Gastrocnemius medialis (tissue), 4 donors: ENCODE data around the gene AFF1. TPM values are rescaled to one million over a fixed set of nuclear protein-coding genes. Genes with fewer than 3 reads are reported as not detected.

Source experiments
- ATAC-seq, 2 donors: fragments of 150-250 bp; one replicate each; pipeline ENCODE4 v1.9.1; 2016
- DNase-seq, 2 donors: peaks; one replicate each; pipeline ENCODE4 v3.0.0-alpha.2; 2019
- H3K27ac ChIP-seq, 4 donors: fragments of 200-600 bp; sonication (generic); 1 replicate in 1 of 4; 2 replicates in 3 of 4; pipeline ENCODE4 v1.5.1; 2016 to 2018; ENCODE audit warnings: mild to moderate bottlenecking in 2 of 4, moderate library complexity in 1 of 4
- H3K27me3 ChIP-seq, 3 donors: fragments of 200-600 bp; sonication (generic) in 2 of 3; 1 replicate in 1 of 3; 2 replicates in 2 of 3; pipeline versions ENCODE4 v1.5.1 to v1.6.0; 2016 to 2019; ENCODE audit warnings: mild to moderate bottlenecking in 1 of 3, moderate library complexity in 1 of 3
- H3K36me3 ChIP-seq, 2 donors: fragments of 200-600 bp; sonication (generic) in 1 of 2; one replicate each; pipeline ENCODE4 v1.5.1; 2017 to 2018
- H3K4me1 ChIP-seq, 2 donors: fragments of 200-600 bp; sonication (generic) in 1 of 2; one replicate each; pipeline ENCODE4 v1.5.1; 2016 to 2017; ENCODE audit warnings: mild to moderate bottlenecking in 2 of 2
- H3K4me3 ChIP-seq, 4 donors: fragments of 200-600 bp; sonication (generic) in 3 of 4; 1 replicate in 1 of 4; 2 replicates in 3 of 4; pipeline ENCODE4 v1.5.1; 2016 to 2019; ENCODE audit warnings: mild to moderate bottlenecking in 2 of 4
- H3K9me3 ChIP-seq, 3 donors: fragments of 200-600 bp; sonication (generic) in 2 of 3; 1 replicate in 1 of 3; 2 replicates in 2 of 3; pipeline ENCODE4 v1.5.1; 2016 to 2019
- CTCF ChIP-seq, 5 experiments: fragments of 450-650 bp in 3 of 5; fragments of 200-600 bp in 2 of 5; sonication (generic) in 2 of 5; IDR thresholded peaks in 4 of 5; conservative IDR thresholded peaks in 1 of 5; 1 replicate in 4 of 5; 2 replicates in 1 of 5; pipeline ENCODE4 v1.5.1; 2016 to 2019; ENCODE audit warnings: antibody characterized with exemption in 5 of 5, mild to moderate bottlenecking in 3 of 5, moderate library complexity in 3 of 5
- POLR2A ChIP-seq, 2 donors: fragments of 450-650 bp; IDR thresholded peaks; one replicate each; pipeline ENCODE4 v1.6.1; 2017; ENCODE audit warnings: antibody characterized with exemption in 2 of 2, mild to moderate bottlenecking in 2 of 2, moderate library complexity in 2 of 2
- in situ Hi-C, 4 donors: fragments of 200-750 bp; cut with MboI; loops; one replicate each; pipeline versions ENCODE4 v1.15.0 to v1.8.0; 2017; ENCODE audit warnings: low sequenced_read_pairs in 4 of 4
- intact Hi-C: fragments of 100-400 bp; cut with DNase I; formaldehyde crosslinking; loops from one replicate; pipeline ENCODE4 v1.15.1; 2023; ENCODE audit warnings: low total_unique reads
- total RNA-seq, 4 donors: library from RNA; depleted of rRNA; stranded (reverse); fragments of >200 nt; gene quantifications; one replicate each; pipeline versions ENCODE4 v1.1.0 to v1.2.3, GENCODE V29; 2016

The AFF1 gene
- total RNA-seq, 4 donors from 2014 or later, result 142 to 265 (median 197) TPM

DNA sequence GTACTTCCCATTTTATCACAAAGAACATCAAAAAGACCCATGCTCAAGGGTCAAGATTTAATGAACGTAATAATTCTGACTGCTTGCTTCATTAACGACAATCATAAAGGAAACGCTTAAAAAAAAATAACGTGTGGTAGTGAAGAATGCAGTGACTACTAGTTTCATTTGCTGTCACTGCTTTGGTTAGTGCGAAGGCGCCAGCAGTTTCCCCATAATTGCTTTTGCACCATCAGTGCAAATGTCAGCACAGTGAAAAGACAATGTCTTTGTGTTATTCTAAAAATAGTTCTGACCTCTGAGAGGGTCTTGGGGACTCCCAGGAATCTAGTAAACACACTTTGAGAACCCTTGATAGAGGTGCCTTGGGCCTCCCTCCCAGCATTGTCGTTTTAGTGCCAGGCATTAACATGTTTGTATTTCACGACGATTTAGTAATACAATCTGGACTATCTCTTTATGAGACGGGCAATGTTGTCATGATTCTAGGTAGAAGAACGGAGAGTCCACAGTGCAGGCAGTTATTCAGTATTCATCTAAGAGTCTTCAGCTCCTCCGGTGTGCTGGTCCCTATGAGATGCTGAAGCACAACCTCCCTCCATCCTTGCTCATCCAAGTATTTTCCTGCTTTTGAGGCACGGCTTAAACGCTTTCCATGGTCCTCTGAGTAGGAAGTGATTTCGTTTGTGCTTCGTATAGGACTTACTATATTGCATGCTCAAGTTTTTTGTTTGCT, 71.0 kb downstream of the AFF1 start:
- H3K4me3 ChIP-seq, result peak overlapping the region; percentile 73 to 96 (median 84)
- ATAC-seq (peak; percentile 25 to 26), DNase-seq (peak in 1 of 2 donors; percentile 25)
- TF ChIP-seq POLR2A (IDR thresholded peaks at IDR 0.05) (no peak), CTCF (IDR thresholded peaks at IDR 0.05 in 4 of 5, conservative IDR thresholded peaks at IDR 0.05 in 1 of 5) (no peak)
- H3K27ac ChIP-seq, result peak overlapping the region; percentile 93 to 97 (median 96)
- no peaks in the 10 kb centered on the region for H3K9me3 ChIP-seq
- in situ Hi-C loops, result loop anchor here (5.0 to 25.0 kb wide), 5 partner anchors 69 to 106 kb away; partner anchors contain the start of gene AFF1 (in 2 of the 4)
- intact Hi-C loops, result loop anchor here (2.0 to 5.0 kb wide), 3 partner anchors 87 to 216 kb away; partner anchors contain the start of gene KLHL8
- peaks cover 55 to 56% of the 10 kb centered on the region in 2 donors for H3K4me1 ChIP-seq
- no peaks in the 10 kb centered on the region for H3K27me3 ChIP-seq
- H3K36me3 ChIP-seq, result no peaks in the 10 kb centered on the region

- ATAC-seq (no peak), DNase-seq (no peak)
- peak overlapping the region; percentile 73 to 96 (median 84) for H3K4me3 ChIP-seq
- in situ Hi-C loops (loop anchor here (5.0 to 25.0 kb wide), 5 partner anchors 69 to 106 kb away; partner anchors contain the start of gene AFF1 (in 2 of the 4)), intact Hi-C loops (loop anchor here (2.0 to 5.0 kb wide), 3 partner anchors 86 to 216 kb away; partner anchors contain the start of gene KLHL8)
- peak overlapping the region; percentile 93 to 97 (median 96) for H3K27ac ChIP-seq
- H3K36me3 ChIP-seq, result no peaks in the 10 kb centered on the region
- TF ChIP-seq POLR2A (IDR thresholded peaks at IDR 0.05), result no peak
- peak in 1 of 5 experiments; percentile 25 for TF ChIP-seq CTCF (IDR thresholded peaks at IDR 0.05 in 4 of 5, conservative IDR thresholded peaks at IDR 0.05 in 1 of 5)
- H3K9me3 ChIP-seq, result no peaks in the 10 kb centered on the region
- no peaks in the 10 kb centered on the region for H3K27me3 ChIP-seq
- peaks cover 60 to 61% of the 10 kb centered on the region in 2 donors for H3K4me1 ChIP-seq
Observed at GRCh38 chr4:87006426-87006675, 71.5 kb downstream of the AFF1 start.

GRCh38 chr4:87006676-87007527, 72.1 kb downstream of the AFF1 start:
- Histone ChIP-seq H3K4me1 (peaks cover 62 to 66% of the 10 kb centered on the region in 2 donors), H3K9me3 (no peaks in the 10 kb centered on the region), H3K27me3 (no peaks in the 10 kb centered on the region), H3K36me3 (no peaks in the 10 kb centered on the region), H3K27ac (peak overlapping the region; percentile 93 to 97 (median 96)), H3K4me3 (peak overlapping the region; percentile 73 to 96 (median 84))
- in situ Hi-C loops (loop anchor here (5.0 to 25.0 kb wide), 5 partner anchors 70 to 105 kb away; partner anchors contain the start of gene AFF1 (in 2 of the 4)), intact Hi-C loops (loop anchor here (1.0 to 5.0 kb wide), 4 partner anchors 73 to 215 kb away; partner anchors contain the start of gene KLHL8)
- ATAC-seq, result peak; percentile 79 to 83
- peak; percentile 93 to 99 for TF ChIP-seq POLR2A (IDR thresholded peaks at IDR 0.05)
- peak in 4 of 5 experiments; percentile 34 to 42 (median 38) for TF ChIP-seq CTCF (IDR thresholded peaks at IDR 0.05 in 4 of 5, conservative IDR thresholded peaks at IDR 0.05 in 1 of 5)
- DNase-seq, result peak; percentile 93 to 94

DNA sequence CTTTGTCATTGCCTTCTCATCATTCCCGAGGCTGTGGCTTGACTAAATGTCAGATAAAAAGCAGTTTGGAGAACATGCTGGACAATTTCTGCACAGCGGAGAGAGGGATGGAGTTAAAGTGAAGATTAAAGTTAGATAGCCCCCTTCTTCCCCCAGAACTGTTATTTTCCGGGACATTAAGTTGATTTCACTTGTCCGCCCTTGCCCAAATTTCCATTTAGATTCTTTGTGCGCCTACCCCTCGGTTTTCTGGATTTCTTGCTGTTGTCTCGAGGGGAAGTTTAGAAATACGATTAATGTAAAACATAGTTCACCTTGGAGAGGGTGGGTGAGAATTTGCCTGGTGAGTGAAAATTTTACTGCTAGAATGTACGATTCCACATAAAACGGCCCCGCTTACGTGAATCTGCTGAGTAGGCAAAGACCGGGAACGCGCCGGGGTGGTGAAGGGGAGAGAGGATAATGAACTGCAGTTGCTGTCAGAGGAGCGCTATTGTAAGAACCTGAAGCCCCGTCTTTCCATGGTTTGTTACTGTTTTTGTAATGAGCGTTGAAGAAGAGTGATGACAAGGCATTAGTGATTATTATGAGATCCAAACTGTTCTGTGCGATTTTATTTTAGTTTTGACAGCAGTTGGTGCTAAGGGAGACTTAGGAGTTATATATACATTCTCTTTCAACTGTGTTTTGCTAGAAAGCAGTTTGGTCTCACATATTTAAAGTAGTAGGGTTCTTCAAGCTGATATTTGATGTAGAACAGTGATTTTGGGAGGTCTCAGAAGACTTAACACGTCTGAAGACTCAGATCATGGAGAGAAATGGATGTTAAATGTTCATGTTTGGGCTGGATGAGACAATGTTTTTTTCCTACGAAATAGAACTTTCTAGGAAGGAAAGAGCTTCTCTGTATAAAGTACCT, 73.0 kb downstream of the AFF1 start:
- in situ Hi-C loops (loop anchor here (5.0 to 25.0 kb wide), 5 partner anchors 70 to 105 kb away; partner anchors contain the start of gene AFF1 (in 2 of the 4)), intact Hi-C loops (loop anchor here (1.0 to 5.0 kb wide), 4 partner anchors 73 to 215 kb away; partner anchors contain the start of gene KLHL8)
- ATAC-seq, result peak; percentile 32 to 35
- peak overlapping the region; percentile 93 to 97 (median 96) for H3K27ac ChIP-seq
- peak overlapping the region; percentile 73 to 96 (median 84) for H3K4me3 ChIP-seq
- peaks cover 66 to 75% of the 10 kb centered on the region in 2 donors for H3K4me1 ChIP-seq
- H3K36me3 ChIP-seq, result no peaks in the 10 kb centered on the region
- TF ChIP-seq CTCF (IDR thresholded peaks at IDR 0.05 in 4 of 5, conservative IDR thresholded peaks at IDR 0.05 in 1 of 5) (no peak), POLR2A (IDR thresholded peaks at IDR 0.05) (no peak)
- no peaks in the 10 kb centered on the region for H3K9me3 ChIP-seq
- peak; percentile 61 to 70 for DNase-seq
- H3K27me3 ChIP-seq, result no peaks in the 10 kb centered on the region
